Cardiac septum (tissue), 1 donor: ENCODE results near the gene KRTAP10-2. TPM values are rescaled to one million over a fixed set of nuclear protein-coding genes. Genes with fewer than 3 reads are reported as not detected.
"Not testable (repeated sequence)": the region's sequence is repeated elsewhere in the genome, so short reads cannot be mapped to it uniquely, and the experiment has no call there.

Source experiments
- DNase-seq: peaks from one replicate; pipeline ENCODE4 v3.0.0-alpha.2; 2020; ENCODE audit warnings: low spot score
- intact Hi-C: fragments of 100-400 bp; cut with DNase I; formaldehyde crosslinking; loops from one replicate; pipeline ENCODE4 v1.14.0; 2022
- total RNA-seq: library from RNA; stranded (reverse); fragmentation: NEBNext Ultra II Directional; extraction: Animal tissue kit (Norgen Biotek cat#: 25700); gene quantifications from one replicate; pipeline ENCODE4 v1.2.1, GENCODE V29; 2021
- donor health status: DM: no; HTN: no; CAD: no.

KRTAP10-2 gene
- total RNA-seq, 1 donor from 2014 or later: not detected

DNA sequence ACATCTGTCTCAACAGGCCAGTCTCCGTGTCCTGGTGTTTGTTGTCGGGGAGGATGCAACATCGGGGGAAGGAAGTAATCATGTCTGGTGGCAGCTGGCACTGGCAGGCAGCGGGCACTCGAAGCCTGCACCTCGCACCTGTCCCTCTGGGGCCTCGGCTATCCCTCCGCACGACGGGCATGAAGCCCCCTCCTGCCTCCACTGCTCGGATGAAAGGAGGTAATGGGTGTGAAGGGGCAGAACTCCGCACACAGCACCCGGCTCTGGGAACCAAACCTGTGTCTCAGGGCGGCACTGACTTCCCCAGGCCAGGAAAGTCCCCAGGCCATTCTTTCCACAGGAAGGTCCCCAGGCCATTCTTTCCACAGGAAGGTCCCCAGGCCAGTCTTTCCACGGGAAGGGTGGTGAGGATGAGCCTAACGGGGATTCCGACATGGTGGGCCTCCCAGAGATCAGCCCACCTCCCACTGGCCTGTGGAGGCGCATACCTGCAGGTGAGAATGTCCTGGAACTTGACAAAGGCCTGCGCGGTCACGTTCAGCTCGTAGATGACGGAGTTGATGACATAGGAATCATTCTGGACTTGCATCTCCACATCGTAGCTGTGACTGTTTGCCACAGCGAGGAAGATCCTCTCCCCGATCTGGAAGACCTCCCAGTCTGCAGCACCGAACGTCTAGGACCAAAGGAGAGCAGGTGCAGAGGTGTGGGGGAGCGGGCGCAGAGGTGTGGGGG lies 42.4 kb downstream of the KRTAP10-2 start:
- no peak for DNase-seq
- intact Hi-C loops: no loop called here

DNA sequence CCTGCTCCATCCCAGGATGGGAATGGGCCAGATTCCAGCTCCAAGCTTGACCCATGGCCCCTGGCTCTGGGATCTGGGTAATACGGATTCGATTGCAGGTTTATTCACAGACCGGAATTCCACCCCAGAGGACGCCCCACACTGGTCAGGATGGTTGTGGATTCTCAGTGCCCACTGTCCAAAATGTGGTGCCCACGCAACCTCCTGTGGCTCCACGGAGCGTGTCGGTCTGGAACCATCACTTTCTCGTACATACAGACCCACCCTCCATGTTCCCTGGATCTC lies 42.9 kb downstream of the KRTAP10-2 start:
- DNase-seq: no peak
- intact Hi-C loops: no loop called here

DNA sequence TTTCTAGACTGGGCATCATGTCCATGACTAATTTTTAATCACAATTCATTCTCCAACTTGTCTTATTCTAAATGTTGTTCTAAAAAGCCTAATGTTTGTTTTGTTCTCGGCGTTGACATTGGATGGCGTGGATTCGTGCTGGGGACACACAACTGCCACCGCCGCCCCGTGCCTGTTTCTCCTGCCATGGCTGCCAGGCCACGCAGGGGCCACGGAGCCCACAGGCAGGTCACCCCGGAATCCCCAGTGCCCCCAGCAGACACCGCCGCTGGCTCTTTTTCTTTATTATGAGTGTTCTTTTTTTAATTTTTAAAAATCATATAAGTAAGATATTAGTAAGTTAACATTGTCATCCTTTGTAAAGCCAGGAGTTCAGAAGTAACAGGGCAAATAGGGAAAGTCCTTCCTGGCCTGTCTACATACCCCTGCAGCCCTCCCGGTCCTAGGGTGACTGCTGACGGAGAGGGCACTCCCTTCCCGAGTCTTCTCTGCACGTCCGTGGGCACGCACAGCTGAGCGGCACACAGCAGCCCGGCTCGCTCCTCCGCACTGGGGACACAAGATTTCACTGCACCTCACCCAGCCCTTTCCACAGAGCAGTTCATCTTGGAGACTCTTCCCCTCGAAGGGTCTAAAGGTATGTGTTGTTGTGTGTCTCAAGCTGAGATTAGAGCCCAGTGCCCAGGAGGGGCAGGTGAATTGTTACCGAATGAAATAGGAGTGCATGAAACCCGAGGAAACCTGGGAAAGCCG lies 43.5 kb downstream of the KRTAP10-2 start:
- intact Hi-C loops: no loop called here
- no peak for DNase-seq

DNA sequence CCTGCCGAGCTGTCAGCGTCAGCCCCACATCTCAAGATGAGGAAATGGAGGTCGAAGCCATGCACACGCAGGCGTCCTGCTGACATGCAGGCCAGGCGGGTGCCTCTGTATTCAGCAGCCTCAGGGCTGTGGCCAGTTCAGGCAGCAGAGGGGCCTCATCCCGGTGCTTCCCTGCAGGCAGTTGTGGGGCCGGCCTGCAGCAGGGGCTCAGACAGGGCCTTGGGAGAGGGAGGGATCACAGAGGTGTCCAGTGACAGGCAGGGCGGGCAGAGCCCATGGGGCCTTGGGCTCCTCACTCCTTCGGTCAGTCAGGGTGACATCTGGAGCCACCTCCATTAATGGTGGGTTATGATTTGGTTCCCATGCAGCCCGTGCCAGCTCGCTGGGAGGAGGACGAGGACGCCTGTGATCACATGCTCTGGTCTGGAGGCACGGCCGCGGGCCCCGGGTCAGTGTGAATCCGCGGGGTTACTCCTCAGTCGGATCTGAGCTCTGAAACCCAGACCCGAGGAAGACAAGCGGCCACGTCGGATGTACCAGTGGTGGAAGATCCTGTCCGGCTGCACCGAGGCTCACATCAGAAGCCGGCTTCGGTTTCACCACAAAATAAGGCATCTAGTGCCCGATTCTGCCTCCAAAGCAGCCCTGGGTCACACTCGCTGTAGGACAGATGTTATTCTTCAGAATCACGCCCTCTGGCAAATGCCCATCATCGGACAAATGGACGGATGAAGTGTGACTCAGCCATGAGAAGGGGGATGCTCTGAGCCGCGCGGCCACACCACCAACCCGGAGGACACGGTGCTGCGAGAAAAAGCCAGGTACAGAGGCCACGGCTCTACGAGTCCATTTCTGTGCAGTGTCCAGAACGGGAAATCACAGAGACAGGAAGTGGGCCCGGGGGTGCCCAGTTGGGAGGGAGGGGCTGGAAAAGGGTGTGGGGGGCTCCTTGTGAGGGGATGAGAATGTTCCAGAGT lies 44.7 kb downstream of the KRTAP10-2 start:
- no peak for DNase-seq
- intact Hi-C loops: no loop called here

DNA sequence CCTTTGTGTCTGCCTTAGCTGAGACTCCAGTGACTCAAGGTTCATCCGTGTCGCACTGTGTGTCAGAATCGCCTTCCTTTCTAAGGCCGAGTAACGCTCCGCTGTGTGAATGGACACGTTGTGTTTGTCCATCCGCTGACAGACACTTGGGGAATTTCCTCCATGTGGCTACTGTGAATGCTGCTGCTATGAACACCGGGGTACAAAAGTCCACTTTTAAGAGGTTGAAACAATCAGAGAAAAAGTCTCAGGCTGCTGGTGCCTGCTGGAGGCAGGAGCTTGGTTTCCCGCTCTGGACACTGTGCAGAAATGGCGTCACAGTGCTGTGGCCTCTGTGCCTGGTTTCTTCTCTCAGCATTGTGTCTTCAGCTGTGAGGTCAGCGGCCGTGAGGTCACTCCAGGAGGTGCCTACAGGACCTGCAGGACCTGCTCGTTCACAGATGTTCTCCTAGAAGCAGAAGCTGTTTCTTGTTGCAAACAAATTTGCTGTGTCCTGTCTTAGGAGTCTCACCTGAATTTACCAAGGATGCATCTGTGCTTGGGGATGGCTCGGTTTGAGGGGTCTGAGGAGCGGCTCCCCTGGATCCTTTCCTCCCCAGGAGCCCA lies 45.5 kb downstream of the KRTAP10-2 start:
- intact Hi-C loops: no loop called here

DNA sequence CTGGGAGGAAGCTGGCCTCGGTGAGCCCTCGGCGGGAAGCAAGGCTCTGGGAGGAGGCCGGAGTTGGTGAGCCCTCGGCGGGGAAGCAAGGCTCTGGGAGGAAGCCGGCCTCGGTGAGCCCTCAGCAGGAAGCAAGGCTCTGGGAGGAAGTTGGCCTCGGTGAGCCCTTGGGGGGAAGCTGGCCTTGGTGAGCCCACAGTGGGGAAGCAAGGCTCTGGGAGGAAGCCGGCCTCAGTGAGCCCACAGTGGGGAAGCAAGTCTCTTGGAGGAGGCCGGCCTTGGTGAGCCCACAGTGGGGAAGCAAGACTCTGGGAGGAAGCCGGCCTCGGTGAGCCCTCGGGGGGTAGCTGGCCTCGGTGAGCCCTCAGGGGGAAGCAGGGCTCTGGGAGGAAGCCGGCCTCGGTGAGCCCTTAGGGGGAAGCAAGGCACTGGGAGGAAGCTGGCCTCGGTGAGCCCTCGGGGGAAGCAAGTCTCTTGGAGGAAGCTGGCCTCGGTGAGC lies 47.4 kb downstream of the KRTAP10-2 start:
- intact Hi-C loops: no loop called here
- DNase-seq: no peak

More for the DNA sequence above, 45.5 kb downstream of the KRTAP10-2 start:
- DNase-seq: no peak

DNA sequence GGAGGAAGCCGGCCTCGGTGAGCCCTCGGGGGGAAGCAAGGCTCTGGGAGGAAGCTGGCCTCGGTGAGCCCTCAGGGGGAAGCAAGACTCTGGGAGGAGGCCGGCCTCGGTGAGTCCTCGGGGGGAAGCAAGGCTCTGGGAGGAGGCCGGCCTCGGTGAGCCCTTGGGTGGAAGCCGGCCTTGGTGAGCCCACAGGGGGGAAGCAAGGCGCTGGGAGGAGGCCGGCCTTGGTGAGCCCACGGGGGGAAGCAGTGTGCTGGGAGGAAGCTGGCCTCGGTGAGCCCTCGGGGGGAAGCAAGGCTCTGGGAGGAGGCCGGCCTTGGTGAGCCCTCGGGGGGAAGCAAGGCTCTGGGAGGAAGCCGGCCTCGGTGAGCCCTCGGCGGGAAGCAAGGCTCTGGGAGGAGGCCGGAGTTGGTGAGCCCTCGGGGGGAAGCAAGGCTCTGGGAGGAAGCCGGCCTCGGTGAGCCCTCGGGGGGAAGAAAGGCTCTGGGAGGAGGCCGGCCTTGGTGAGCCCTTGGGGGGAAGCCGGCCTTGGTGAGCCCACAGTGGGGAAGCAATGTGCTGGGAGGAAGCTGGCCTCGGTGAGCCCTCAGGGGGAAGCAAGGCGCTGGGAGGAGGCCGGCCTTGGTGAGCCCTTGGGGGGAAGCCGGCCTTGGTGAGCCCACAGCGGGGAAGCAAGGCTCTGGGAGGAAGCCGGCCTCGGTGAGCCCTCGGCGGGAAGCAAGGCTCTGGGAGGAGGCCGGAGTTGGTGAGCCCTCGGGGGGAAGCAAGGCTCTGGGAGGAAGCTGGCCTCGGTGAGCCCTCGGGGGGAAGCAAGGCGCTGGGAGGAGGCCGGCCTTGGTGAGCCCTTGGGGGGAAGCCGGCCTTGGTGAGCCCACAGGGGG lies 48.1 kb downstream of the KRTAP10-2 start:
- DNase-seq: not testable (repeated sequence)

DNA sequence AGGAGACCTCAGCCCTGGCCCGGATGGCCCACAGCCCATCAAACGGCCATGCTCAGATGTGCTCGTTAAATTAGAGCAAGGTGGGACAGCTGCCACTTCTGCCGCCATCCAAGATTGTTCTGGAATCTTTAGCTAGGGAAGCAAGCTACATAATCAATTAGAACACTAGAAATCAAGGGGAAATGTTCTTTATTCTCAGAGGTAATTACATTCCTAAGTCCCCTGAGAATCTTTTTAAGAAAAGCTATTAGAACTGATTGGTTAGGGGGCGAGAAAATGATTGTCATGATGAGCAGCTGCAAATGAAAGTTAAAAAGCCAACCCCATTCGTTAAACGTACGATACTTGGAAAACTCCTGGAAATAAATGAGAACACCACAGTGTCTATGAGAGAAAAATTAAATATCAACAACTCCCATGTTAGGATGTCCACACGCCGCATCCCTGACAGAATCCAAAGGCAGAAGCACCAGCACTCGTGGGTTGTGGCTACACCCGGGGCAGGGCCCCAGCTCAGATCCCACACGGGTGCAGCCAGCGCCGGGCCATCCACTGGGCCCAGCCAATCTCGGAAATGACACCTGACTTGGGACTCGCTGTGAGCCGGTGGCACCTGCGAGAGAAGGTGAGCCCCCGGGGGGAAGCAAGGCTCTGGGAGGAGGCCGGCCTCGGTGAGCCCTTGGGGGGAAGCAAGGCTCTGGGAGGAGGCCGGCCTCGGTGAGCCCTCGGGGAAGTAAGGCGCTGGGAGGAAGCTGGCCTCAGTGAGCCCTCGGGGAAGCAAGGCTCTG lies 48.9 kb downstream of the KRTAP10-2 start:
- DNase-seq: no peak
- intact Hi-C loops: no loop called here

More for the DNA sequence above, 48.1 kb downstream of the KRTAP10-2 start:
- intact Hi-C loops: not testable (repeated sequence)

Other genes with a start within 250 kb of the KRTAP10-2 start
- gene CFAP410, start 212.1 kb downstream of the KRTAP10-2 start, total RNA-seq: 15.8 TPM
- gene TRPM2, start 197.9 kb downstream of the KRTAP10-2 start, total RNA-seq: 1.2 TPM
- gene LRRC3, start 96.0 kb downstream of the KRTAP10-2 start, total RNA-seq: 2.9 TPM
- not detected for gene KRTAP10-1, start 11.3 kb downstream of the KRTAP10-2 start, total RNA-seq
- not detected for gene KRTAP10-3, start 7.3 kb upstream of the KRTAP10-2 start, total RNA-seq
- not detected for gene KRTAP10-4, start 22.2 kb upstream of the KRTAP10-2 start, total RNA-seq
- not detected for gene KRTAP10-5, start 29.1 kb upstream of the KRTAP10-2 start, total RNA-seq
- gene KRTAP10-6, start 41.0 kb upstream of the KRTAP10-2 start, total RNA-seq: not detected
- gene KRTAP10-7, start 49.1 kb upstream of the KRTAP10-2 start, total RNA-seq: not detected
- not detected for gene KRTAP10-8, start 60.6 kb upstream of the KRTAP10-2 start, total RNA-seq
- not detected for gene KRTAP10-9, start 75.6 kb upstream of the KRTAP10-2 start, total RNA-seq
- gene KRTAP10-10, start 85.9 kb upstream of the KRTAP10-2 start, total RNA-seq: not detected
- not detected for gene KRTAP10-11, start 94.9 kb upstream of the KRTAP10-2 start, total RNA-seq
- not detected for gene KRTAP12-4, start 103.2 kb upstream of the KRTAP10-2 start, total RNA-seq
- gene KRTAP12-3, start 106.4 kb upstream of the KRTAP10-2 start, total RNA-seq: not detected
- gene KRTAP12-2, start 115.4 kb upstream of the KRTAP10-2 start, total RNA-seq: not detected
- not detected for gene KRTAP12-1, start 130.7 kb upstream of the KRTAP10-2 start, total RNA-seq
- not detected for gene KRTAP10-12, start 145.7 kb upstream of the KRTAP10-2 start, total RNA-seq
- gene TSPEAR, start 160.1 kb upstream of the KRTAP10-2 start, total RNA-seq: not detected